ENCODE data around the gene PRR30. TPM values are rescaled to one million over a fixed set of nuclear protein-coding genes. Genes with fewer than 3 reads are reported as not detected.

Gene PRR30
- total and polyA plus RNA-seq, 2 experiments from 2014 or later: not detected

- Histone ChIP-seq H3K36me3 (ENCODE audit: insufficient read depth) (no peaks in the 10 kb centered on the region), H3K9me2 (ENCODE audit: insufficient read depth) (no peaks in the 10 kb centered on the region), H3K4me1 (ENCODE audit: insufficient read depth) (peaks cover 4% of the 10 kb centered on the region; the same call in 1 of the 2 replicates), H3K4me2 (no peak overlapping the region), H3K27ac (ENCODE audit: low read depth) (no peak overlapping the region), H3K79me2 (replicated peaks; ENCODE audit: insufficient read depth) (no peaks in the 10 kb centered on the region), H2AFZ (no peak overlapping the region), H3K4me3 (no peak overlapping the region), H4K20me1 (replicated peaks; ENCODE audit: insufficient read depth) (no peaks in the 10 kb centered on the region; the same call in 1 of the 2 replicates), H3K27me3 (ENCODE audit: insufficient read depth) (no peaks in the 10 kb centered on the region), H3F3A (replicated peaks; ENCODE audit: low read depth) (no peaks in the 10 kb centered on the region)
- DNase-seq (ENCODE audit: low spot score) (no peak), ATAC-seq (no peak)
- Mint-ChIP-seq H3K27me3 (ENCODE audit: insufficient read depth, low read depth, poor library complexity) (peaks cover 21% of the 10 kb centered on the region), H3K4me3 (no peak overlapping the region), H3K27ac (no peak overlapping the region), H3K36me3 (ENCODE audit: low read depth) (no peaks in the 10 kb centered on the region; the same call in 2 of the 3 replicates), H3K4me1 (peaks cover 9% of the 10 kb centered on the region), H3K9me3 (no peaks in the 10 kb centered on the region; the same call in 2 of the 3 replicates)
- TF ChIP-seq ZNF462 (CRISPR knock-in tag; IDR thresholded peaks at IDR 0.05) (no peak), CTCF (conservative IDR thresholded peaks at IDR 0.05; ENCODE audit: low read depth in 2 of 2) (peak in 1 of 2 experiments; percentile 43; a peak in 2 of 4 replicates)
Observed at GRCh38 chr2:27099334-27099955, 39.8 kb downstream of the PRR30 start.

GRCh38 chr2:27097341-27097740 lies 41.9 kb downstream of the PRR30 start:
- no peaks in the 10 kb centered on the region for H3K36me3 ChIP-seq (ENCODE audit: insufficient read depth)
- no peaks in the 10 kb centered on the region for H3K27me3 ChIP-seq (ENCODE audit: insufficient read depth)
- no peaks in the 10 kb centered on the region for H3K79me2 ChIP-seq (replicated peaks; ENCODE audit: insufficient read depth)
- ATAC-seq (no peak), DNase-seq (ENCODE audit: low spot score) (no peak)
- H3K4me3 ChIP-seq: no peak overlapping the region
- Mint-ChIP-seq H3K4me3 (no peak overlapping the region), H3K27me3 (ENCODE audit: insufficient read depth, low read depth, poor library complexity) (peaks cover 24% of the 10 kb centered on the region), H3K9me3 (no peaks in the 10 kb centered on the region; the same call in 2 of the 3 replicates), H3K36me3 (ENCODE audit: low read depth) (no peaks in the 10 kb centered on the region; the same call in 2 of the 3 replicates), H3K4me1 (peaks cover 9% of the 10 kb centered on the region), H3K27ac (no peak overlapping the region)
- H2AFZ ChIP-seq: no peak overlapping the region
- no peaks in the 10 kb centered on the region for H3K9me2 ChIP-seq (ENCODE audit: insufficient read depth)
- no peaks in the 10 kb centered on the region for H3F3A ChIP-seq (replicated peaks; ENCODE audit: low read depth)
- H3K27ac ChIP-seq (ENCODE audit: low read depth): no peak overlapping the region
- H3K4me1 ChIP-seq (ENCODE audit: insufficient read depth): peaks cover 4% of the 10 kb centered on the region; the same call in 1 of the 2 replicates
- H3K4me2 ChIP-seq: no peak overlapping the region
- H4K20me1 ChIP-seq (replicated peaks; ENCODE audit: insufficient read depth): no peaks in the 10 kb centered on the region; the same call in 1 of the 2 replicates
- TF ChIP-seq STAT1 (IDR thresholded peaks at IDR 0.05; ENCODE audit: unreplicated experiment) (no peak), ZNF114 (CRISPR knock-in tag; IDR thresholded peaks at IDR 0.05) (no peak), EZH2 (IDR thresholded peaks at IDR 0.05; ENCODE audit: low read depth, unreplicated experiment) (no peak), REST (IDR thresholded peaks at IDR 0.05; ENCODE audit: unreplicated experiment) (no peak), JUNB (IDR thresholded peaks at IDR 0.05; ENCODE audit: unreplicated experiment) (no peak), ETS1 (IDR thresholded peaks at IDR 0.05) (no peak)
